Naive thymus-derived CD4-positive, alpha-beta T cell (primary cell): ENCODE results near the gene VAT1L. TPM values are rescaled to one million over a fixed set of nuclear protein-coding genes. Genes with fewer than 3 reads are reported as not detected.
"Not testable (repeated sequence)": the region's sequence is repeated elsewhere in the genome, so short reads cannot be mapped to it uniquely, and the experiment has no call there.

ENCODE experiments used
- ATAC-seq: fragments of 150-1000 bp; cut with Tn5 transposase; 2 replicates; pipeline ENCODE4 v1.10.0; 2021; ENCODE audit warnings: mild to moderate bottlenecking, moderate library complexity
- CTCF ChIA-PET: fragments of 350-600 bp; sonication (Branson Sonifier 250); formaldehyde crosslinking; loops from one replicate; lab custom pipeline; 2021; ENCODE audit warnings: antibody characterized with exemption; lab: Charles Lee
- POLR2A ChIA-PET: fragments of 350-600 bp; sonication (Branson Sonifier 250); formaldehyde crosslinking; loops from one replicate; lab custom pipeline; 2021; ENCODE audit warnings: antibody characterized with exemption, inconsistent platforms; lab: Charles Lee
- DNase-seq, 9 donors: peaks; one replicate each; pipeline versions ENCODE4 v3.0.0 to v3.0.0-alpha.2; 2020 to 2022; ENCODE audit warnings: mixed read lengths in 1 of 9
- H3K27ac ChIP-seq: one replicate; pipeline ENCODE4 v1.7.0; 2013; ENCODE audit warnings: mild to moderate bottlenecking, low read depth, low read length, moderate library complexity
- H3K27me3 ChIP-seq, 2 donors: one replicate each; pipeline ENCODE4 v1.7.0; 2013; ENCODE audit warnings: low read length in 2 of 2, mild to moderate bottlenecking in 2 of 2, moderate library complexity in 2 of 2; ENCODE audit not compliant: control insufficient read depth in 2 of 2, insufficient read depth in 2 of 2
- H3K36me3 ChIP-seq, 3 experiments: 1 replicate in 2 of 3; 2 replicates in 1 of 3; pipeline ENCODE4 v1.7.0; 2013; ENCODE audit warnings: low read length in 3 of 3, mild to moderate bottlenecking in 3 of 3, moderate library complexity in 1 of 3; ENCODE audit not compliant: insufficient read depth in 3 of 3, control insufficient read depth in 2 of 3
- H3K4me1 ChIP-seq, 2 donors: one replicate each; pipeline ENCODE4 v1.7.0; 2013; ENCODE audit warnings: low read length in 2 of 2, mild to moderate bottlenecking in 2 of 2, moderate library complexity in 1 of 2; ENCODE audit not compliant: control insufficient read depth in 2 of 2, insufficient read depth in 2 of 2
- H3K4me3 ChIP-seq: 2 replicates; pipeline ENCODE4 v1.7.0; 2013; ENCODE audit warnings: mild to moderate bottlenecking, low read length
- H3K9me3 ChIP-seq, 3 experiments: 1 replicate in 2 of 3; 2 replicates in 1 of 3; pipeline ENCODE4 v1.7.0; 2013; ENCODE audit warnings: low read length in 3 of 3; ENCODE audit not compliant: control insufficient read depth in 2 of 3
- H3K27ac Mint-ChIP-seq, 9 donors: one replicate each; pipeline ENCODE4 v1.8.0; 2020 to 2022; ENCODE audit warnings: mixed read lengths in 9 of 9, mild to moderate bottlenecking in 8 of 9, moderate library complexity in 5 of 9, inconsistent platforms in 2 of 9
- H3K27me3 Mint-ChIP-seq, 5 donors: one replicate each; pipeline ENCODE4 v1.8.0; 2021 to 2022; ENCODE audit warnings: mixed read lengths in 5 of 5, mild to moderate bottlenecking in 1 of 5
- H3K36me3 Mint-ChIP-seq, 5 donors: one replicate each; pipeline ENCODE4 v1.8.0; 2020 to 2022; ENCODE audit warnings: mixed read lengths in 5 of 5, mild to moderate bottlenecking in 3 of 5, inconsistent platforms in 1 of 5
- H3K4me1 Mint-ChIP-seq, 7 donors: one replicate each; pipeline ENCODE4 v1.8.0; 2020 to 2022; ENCODE audit warnings: mixed read lengths in 7 of 7, mild to moderate bottlenecking in 3 of 7, inconsistent platforms in 1 of 7
- H3K4me3 Mint-ChIP-seq, 10 donors: one replicate each; pipeline ENCODE4 v1.8.0; 2020 to 2022; ENCODE audit warnings: mild to moderate bottlenecking in 10 of 10, mixed read lengths in 10 of 10, moderate library complexity in 6 of 10, inconsistent platforms in 2 of 10
- H3K9me3 Mint-ChIP-seq, 11 donors: one replicate each; pipeline ENCODE4 v1.8.0; 2020 to 2022; ENCODE audit warnings: mixed read lengths in 11 of 11, mild to moderate bottlenecking in 4 of 11, inconsistent platforms in 1 of 11, moderate library complexity in 1 of 11
- intact Hi-C, 2 donors: fragments of 100-400 bp; cut with micrococcal nuclease; formaldehyde crosslinking; loops; one replicate each; pipeline ENCODE4 v1.15.1; 2023
- polyA plus RNA-seq, 2 donors: library from polyadenylated mRNA; unstranded; fragments of 300-500 nt; fragmentation: Illumina TruSeq; gene quantifications; one replicate each; pipeline ENCODE4 v1.2.3, GENCODE V29; 2021
- total RNA-seq, 6 experiments: library from RNA in 5 of 6; stranded (reverse) in 5 of 6; gene quantifications; 1 replicate in 5 of 6; 2 replicates in 1 of 6; pipeline ENCODE4 v1.2.3 and lab custom pipeline; 2021 to 2026

Gene VAT1L
- total and polyA plus RNA-seq, 7 experiments from 2014 or later: not detected

DNA sequence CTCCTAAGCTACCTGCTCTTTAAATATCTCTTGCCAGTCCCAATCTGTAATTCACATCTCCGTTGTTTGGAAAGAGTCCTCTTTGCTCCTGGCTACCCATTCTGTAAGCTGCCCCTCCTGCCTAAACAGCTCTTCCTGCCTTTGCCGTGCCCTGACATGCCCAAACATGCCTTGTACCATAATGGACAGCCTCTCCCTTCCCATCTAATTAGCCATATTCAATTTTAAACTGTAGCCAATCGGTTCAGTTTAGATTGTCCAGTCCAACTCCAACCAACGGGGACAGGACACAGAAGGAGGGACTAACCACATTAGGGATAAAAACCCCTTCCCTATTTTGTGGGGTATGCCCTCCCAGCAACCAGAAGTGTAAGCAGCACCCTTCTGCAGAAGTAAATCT lies 203.3 kb downstream of the VAT1L start:
- Histone ChIP-seq H3K9me3 (peaks cover 0 to 9% (median 0%) of the 10 kb centered on the region in 3 experiments), H3K36me3 (no peaks in the 10 kb centered on the region), H3K27ac (no peak overlapping the region), H3K4me1 (no peaks in the 10 kb centered on the region), H3K4me3 (no peak overlapping the region), H3K27me3 (no peaks in the 10 kb centered on the region)
- ATAC-seq (no peak), DNase-seq (no peak)
- H3K4me1 Mint-ChIP-seq: peaks cover 0 to 3% (median 0%) of the 10 kb centered on the region in 7 donors
- ChIA-PET CTCF (no interaction called here), POLR2A (no interaction called here)
- intact Hi-C loops: no loop called here
- H3K9me3 Mint-ChIP-seq: peaks cover 0 to 20% (median 7%) of the 10 kb centered on the region in 11 donors
- H3K27me3 Mint-ChIP-seq: peaks cover 3 to 29% (median 8%) of the 10 kb centered on the region in 5 donors
- H3K4me3 Mint-ChIP-seq: no peak overlapping the region
- no peak overlapping the region for H3K27ac Mint-ChIP-seq
- peaks cover 0 to 5% (median 0%) of the 10 kb centered on the region in 5 donors for H3K36me3 Mint-ChIP-seq

DNA sequence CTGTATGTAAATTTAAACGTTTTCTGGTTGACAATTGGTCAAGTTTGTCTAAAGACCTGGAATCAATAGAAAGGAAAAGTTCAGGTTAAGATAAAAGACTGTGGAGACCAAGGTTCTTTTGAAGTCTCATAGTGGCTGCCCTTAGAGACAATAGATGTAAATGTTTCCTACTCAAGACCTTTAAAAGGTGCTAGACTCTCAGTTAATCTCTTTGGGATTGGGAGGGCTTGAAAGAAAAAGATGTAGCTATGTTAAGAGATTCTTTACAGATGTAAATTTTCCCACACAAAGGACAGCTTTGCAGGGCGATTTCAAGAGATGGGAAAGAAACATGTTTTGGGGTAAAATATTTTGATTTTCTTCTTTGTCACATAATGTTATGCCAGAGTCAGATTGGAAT lies 204.0 kb downstream of the VAT1L start:
- H3K36me3 ChIP-seq, H3K27ac ChIP-seq, H3K27me3 ChIP-seq, H3K36me3 Mint-ChIP-seq, intact Hi-C loops, H3K4me3 ChIP-seq, CTCF ChIA-PET, DNase-seq, ATAC-seq, H3K27ac Mint-ChIP-seq, H3K4me1 Mint-ChIP-seq, POLR2A ChIA-PET, H3K4me3 Mint-ChIP-seq, H3K4me1 ChIP-seq: not testable (repeated sequence)
- peaks cover 3 to 27% (median 13%) of the 10 kb centered on the region in 5 donors for H3K27me3 Mint-ChIP-seq
- H3K9me3 ChIP-seq: peaks cover 0 to 11% (median 0%) of the 10 kb centered on the region in 3 experiments
- peaks cover 0 to 24% (median 11%) of the 10 kb centered on the region in 11 donors for H3K9me3 Mint-ChIP-seq

DNA sequence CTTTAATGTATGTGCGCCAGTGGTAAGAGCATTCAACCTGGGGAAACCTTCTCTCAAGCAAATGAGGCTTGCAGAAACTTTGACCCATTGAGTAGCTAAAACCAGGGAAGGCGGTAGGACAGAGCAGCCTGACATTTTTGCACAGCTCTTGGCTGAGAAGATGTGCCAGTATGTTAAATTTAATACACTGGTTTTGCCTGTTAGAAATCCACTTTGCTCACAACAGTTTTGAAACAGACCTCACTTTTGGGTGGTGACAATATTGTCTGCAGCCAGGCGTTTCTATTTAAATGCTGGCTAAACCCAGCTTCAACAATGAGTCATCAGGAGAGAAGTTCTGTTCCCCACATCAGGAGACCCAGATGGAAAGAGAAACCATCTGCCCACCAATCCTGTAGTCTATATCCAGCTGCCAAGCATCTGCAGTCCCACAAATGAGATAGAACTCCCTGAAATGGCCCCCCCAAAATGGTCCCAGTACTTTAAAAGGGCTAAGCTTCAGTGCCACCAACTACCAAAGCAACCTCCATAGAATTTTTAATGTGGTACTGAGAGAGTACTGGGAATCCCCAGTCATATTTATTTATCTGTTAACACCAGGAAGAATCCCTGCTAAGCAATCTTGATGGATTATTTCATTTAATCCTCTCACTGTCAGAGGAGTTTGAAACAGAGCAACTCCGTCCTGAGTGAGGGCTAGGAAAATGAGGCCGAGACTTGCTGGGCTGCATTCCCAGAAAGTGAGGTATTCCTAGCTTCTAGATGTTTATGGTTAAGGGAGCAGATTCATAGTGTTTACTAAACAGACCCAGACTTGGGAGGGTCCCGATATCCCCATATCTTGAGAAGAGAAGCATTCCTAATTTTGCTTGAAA lies 205.0 kb downstream of the VAT1L start:
- intact Hi-C loops: no loop called here
- ATAC-seq: no peak
- ChIA-PET CTCF (interaction anchor here (0.6 kb wide), 1 partner anchor 195 kb away, joined by 3 read pairs; no protein-coding TSS in a partner anchor), POLR2A (no interaction called here)
- no peaks in the 10 kb centered on the region for H3K4me1 ChIP-seq
- H3K4me3 Mint-ChIP-seq: no peak overlapping the region
- H3K4me1 Mint-ChIP-seq: peaks cover 0 to 3% (median 0%) of the 10 kb centered on the region in 7 donors
- peaks cover 0 to 11% (median 0%) of the 10 kb centered on the region in 3 experiments for H3K9me3 ChIP-seq
- DNase-seq: no peak
- H3K27ac Mint-ChIP-seq: no peak overlapping the region
- no peaks in the 10 kb centered on the region for H3K27me3 ChIP-seq
- no peak overlapping the region for H3K4me3 ChIP-seq
- peaks cover 0 to 5% (median 0%) of the 10 kb centered on the region in 5 donors for H3K36me3 Mint-ChIP-seq
- H3K36me3 ChIP-seq: no peaks in the 10 kb centered on the region
- H3K27me3 Mint-ChIP-seq: peaks cover 3 to 23% (median 13%) of the 10 kb centered on the region in 5 donors
- no peak overlapping the region for H3K27ac ChIP-seq
- H3K9me3 Mint-ChIP-seq: peaks cover 0 to 24% (median 12%) of the 10 kb centered on the region in 11 donors

DNA sequence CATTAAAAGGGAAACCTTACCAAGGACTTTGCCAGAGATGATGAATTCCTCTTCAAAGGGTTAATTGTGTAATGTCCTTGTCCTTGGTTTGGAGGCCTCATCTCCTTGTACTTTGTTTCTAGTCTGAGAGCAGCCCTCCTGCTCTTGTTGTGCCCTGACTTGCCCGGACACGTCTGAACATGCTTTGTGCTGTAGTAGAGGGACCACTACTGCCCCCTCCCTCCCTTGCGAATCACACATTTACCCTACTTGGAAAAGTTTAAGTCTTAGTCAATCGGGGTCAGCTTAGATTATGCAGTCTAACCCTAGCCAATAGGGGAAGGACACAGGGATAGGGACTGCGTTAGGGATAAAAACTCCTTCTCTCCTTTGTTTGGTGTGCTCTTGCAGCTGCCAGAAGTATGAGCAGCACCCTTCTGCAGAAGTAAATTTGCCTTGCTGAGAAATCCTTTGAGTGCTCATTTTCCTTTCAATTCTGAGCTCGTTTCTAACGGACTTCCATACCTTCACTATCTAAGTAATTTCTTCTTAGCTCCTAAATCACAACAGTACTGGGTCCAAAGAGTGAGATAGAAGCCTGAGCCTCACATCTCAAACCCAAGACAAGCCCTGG lies 207.6 kb downstream of the VAT1L start:
- Mint-ChIP-seq H3K27me3 (peaks cover 3 to 26% (median 13%) of the 10 kb centered on the region in 5 donors), H3K9me3 (peaks cover 2 to 24% (median 12%) of the 10 kb centered on the region in 11 donors), H3K27ac (no peak overlapping the region), H3K36me3 (peaks cover 0 to 5% (median 0%) of the 10 kb centered on the region in 5 donors), H3K4me1 (peaks cover 0 to 3% (median 0%) of the 10 kb centered on the region in 7 donors), H3K4me3 (no peak overlapping the region)
- no peaks in the 10 kb centered on the region for H3K4me1 ChIP-seq
- H3K9me3 ChIP-seq: peaks cover 0 to 11% (median 0%) of the 10 kb centered on the region in 3 experiments
- no peak overlapping the region for H3K27ac ChIP-seq
- POLR2A ChIA-PET: no interaction called here
- no peaks in the 10 kb centered on the region for H3K36me3 ChIP-seq
- intact Hi-C loops: no loop called here
- CTCF ChIA-PET: interaction anchor here (0.6 kb wide), 1 partner anchor 8 kb away, joined by 3 read pairs; no protein-coding TSS in a partner anchor
- DNase-seq (no peak), ATAC-seq (no peak)
- H3K27me3 ChIP-seq: no peaks in the 10 kb centered on the region
- H3K4me3 ChIP-seq: no peak overlapping the region

DNA sequence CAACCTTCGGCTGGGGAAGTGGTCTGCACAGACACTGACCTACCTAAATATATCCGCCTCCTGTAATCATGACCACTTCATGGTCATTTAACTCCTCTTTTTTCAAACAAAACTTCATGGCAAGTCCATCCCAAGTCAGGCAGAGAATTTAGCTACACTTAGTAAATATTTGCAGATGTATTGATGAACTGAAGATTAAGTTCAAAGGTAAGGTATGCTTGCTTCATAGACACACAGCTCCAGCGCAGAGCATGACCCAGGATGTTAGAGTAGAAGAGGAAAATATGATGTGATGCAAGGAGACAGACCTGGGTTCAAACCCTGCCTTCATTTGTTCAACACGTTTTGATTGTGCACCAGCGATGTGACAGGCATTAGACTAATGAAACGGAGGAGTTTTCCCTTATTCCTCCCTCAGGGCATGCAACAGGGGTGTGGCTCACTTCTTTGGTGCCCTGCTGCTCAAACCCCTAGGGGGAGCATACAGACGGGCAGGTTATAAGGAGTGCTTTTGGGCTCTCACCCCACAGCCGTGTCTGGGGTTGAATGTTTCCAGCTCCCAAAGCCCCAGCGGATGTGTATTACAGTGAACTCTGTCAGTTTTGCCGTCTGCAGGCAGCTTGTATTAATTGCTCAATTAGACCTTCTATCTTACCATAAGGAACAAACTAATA lies 210.1 kb downstream of the VAT1L start:
- ATAC-seq (no peak), DNase-seq (no peak)
- intact Hi-C loops: no loop called here
- no peak overlapping the region for H3K27ac Mint-ChIP-seq
- POLR2A ChIA-PET: no interaction called here
- no peak overlapping the region for H3K27ac ChIP-seq
- H3K9me3 Mint-ChIP-seq: peaks cover 2 to 24% (median 9%) of the 10 kb centered on the region in 11 donors
- H3K36me3 Mint-ChIP-seq: peaks cover 0 to 5% (median 0%) of the 10 kb centered on the region in 5 donors
- no peak overlapping the region for H3K4me3 ChIP-seq
- peaks cover 0 to 11% (median 0%) of the 10 kb centered on the region in 3 experiments for H3K9me3 ChIP-seq
- H3K4me3 Mint-ChIP-seq: no peak overlapping the region
- CTCF ChIA-PET: no interaction called here
- no peaks in the 10 kb centered on the region for H3K36me3 ChIP-seq
- H3K27me3 ChIP-seq: no peaks in the 10 kb centered on the region
- H3K4me1 Mint-ChIP-seq: peaks cover 0 to 6% (median 0%) of the 10 kb centered on the region in 7 donors
- H3K27me3 Mint-ChIP-seq: peaks cover 0 to 18% (median 13%) of the 10 kb centered on the region in 5 donors
- no peaks in the 10 kb centered on the region for H3K4me1 ChIP-seq

DNA sequence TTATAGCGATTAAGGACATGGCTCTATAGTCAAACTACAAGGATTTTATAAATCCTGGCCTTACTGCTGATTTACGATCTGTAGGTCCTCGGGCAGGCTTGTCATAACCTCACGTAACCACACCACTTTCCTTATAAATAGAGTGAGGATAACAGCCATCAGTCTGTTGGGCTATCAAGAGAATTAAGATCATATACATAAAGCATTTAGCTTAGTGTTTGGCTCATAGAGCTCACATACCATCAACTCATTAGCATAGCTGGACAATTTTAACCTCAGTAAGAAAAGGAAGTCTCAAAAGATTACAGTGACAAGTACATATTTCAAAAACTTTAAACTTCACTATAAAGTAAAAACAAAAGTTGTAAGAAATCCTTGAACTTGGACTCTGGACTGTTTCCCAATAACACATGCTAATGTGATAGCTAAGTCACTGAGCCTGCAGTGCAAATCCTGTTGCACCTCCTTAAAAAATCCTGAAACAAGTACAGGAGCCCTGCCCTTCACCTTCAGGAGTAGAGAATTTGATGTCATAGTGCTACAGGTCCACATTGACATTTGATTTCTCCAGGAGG lies 213.2 kb downstream of the VAT1L start:
- Histone ChIP-seq H3K4me1 (no peaks in the 10 kb centered on the region), H3K9me3 (peaks cover 0 to 4% (median 0%) of the 10 kb centered on the region in 3 experiments), H3K27me3 (no peaks in the 10 kb centered on the region), H3K27ac (no peak overlapping the region), H3K4me3 (no peak overlapping the region), H3K36me3 (no peaks in the 10 kb centered on the region)
- intact Hi-C loops: loop anchor here in 1 of 2 donors (2.0 to 5.0 kb wide), 2 partner anchors 49 to 765 kb away; no protein-coding TSS in a partner anchor
- Mint-ChIP-seq H3K4me3 (no peak overlapping the region), H3K36me3 (no peaks in the 10 kb centered on the region), H3K27me3 (peaks cover 0 to 18% (median 8%) of the 10 kb centered on the region in 5 donors), H3K9me3 (peaks cover 0 to 6% (median 4%) of the 10 kb centered on the region in 11 donors), H3K4me1 (peaks cover 0 to 6% (median 0%) of the 10 kb centered on the region in 7 donors), H3K27ac (no peak overlapping the region)
- ATAC-seq: no peak
- CTCF ChIA-PET: interaction anchor here (0.7 to 1.0 kb wide), 2 partner anchors 314 to 327 kb away, joined by 3 to 5 read pairs; no protein-coding TSS in a partner anchor
- POLR2A ChIA-PET: no interaction called here
- no peak for DNase-seq
